Measurements from ENCODE around the gene GABRB2.

The GABRB2 gene

GRCh38 chr5:161481922-161482321 is 64.6 kb downstream of the GABRB2 start:
- no peak for DNase-seq (ENCODE audit: low read depth in 2 of 2, low spot score in 1 of 2)

- no peak for DNase-seq (ENCODE audit: low read depth in 2 of 2, low spot score in 1 of 2)
Measured at GRCh38 chr5:161471211-161471950, 75.1 kb downstream of the GABRB2 start.

DNA sequence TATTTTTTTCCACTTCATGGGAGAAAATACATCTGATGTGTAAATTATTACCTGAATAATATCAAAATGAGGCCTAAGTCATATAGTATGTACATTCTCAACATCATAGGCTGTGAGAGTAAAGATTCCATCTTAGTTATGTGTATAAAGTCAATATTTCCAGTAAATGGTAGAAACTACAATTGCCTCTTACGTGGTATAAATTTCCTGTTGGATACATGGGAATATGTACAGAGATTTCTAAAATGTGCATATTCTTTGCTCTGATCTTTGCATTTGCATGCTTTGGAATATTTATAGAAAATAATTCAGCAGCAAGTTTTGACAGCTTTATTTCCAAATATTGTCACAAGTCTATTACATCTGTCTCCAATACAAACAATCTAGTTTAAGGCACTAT is 78.8 kb downstream of the GABRB2 start:
- DNase-seq (ENCODE audit: low read depth in 2 of 2, low spot score in 1 of 2), result no peak

GRCh38 chr5:161460741-161461140 is 85.8 kb downstream of the GABRB2 start:
- DNase-seq (ENCODE audit: low read depth in 2 of 2, low spot score in 1 of 2), result no peak

DNA sequence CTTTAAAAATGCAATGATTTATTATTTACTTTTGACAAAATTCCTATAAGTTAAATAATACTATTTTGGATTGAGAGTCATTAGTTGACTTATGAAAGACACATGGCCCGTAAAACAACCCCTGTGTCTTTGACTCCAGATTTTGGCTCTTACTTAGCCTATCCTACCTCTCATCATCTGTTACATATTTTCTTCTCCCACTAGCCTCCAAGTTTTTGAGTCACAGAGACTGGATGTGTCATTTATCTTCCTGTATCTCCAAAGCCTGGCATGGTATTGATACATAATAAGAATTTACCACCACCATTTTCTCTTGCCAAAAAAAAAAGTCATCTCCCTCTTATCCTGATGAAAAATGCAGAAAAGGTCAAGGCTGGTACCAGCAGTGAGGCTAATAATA is 99.9 kb downstream of the GABRB2 start:
- DNase-seq (ENCODE audit: low read depth in 2 of 2, low spot score in 1 of 2), result no peak

- no peak for DNase-seq (ENCODE audit: low read depth in 2 of 2, low spot score in 1 of 2)
Measured at GRCh38 chr5:161442471-161442870, 104.1 kb downstream of the GABRB2 start.

DNA sequence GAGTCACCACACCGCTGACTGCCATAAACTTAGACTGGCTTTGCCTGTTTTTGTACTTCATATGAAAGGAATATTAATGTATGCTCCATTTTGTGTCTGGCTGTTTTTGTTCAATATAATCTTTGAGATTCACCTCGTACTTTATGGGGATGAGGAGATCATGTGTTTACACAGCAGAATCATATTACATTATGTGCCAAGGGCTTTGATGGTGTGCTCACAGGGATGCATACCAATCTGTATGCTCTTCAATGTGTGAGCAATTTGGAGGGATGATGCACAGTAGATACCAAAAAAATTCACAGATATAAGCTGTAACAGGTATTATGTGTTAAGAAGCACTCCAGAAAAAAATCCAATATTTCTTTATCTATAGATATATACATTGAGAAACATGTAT is 113.7 kb downstream of the GABRB2 start:
- DNase-seq (ENCODE audit: low read depth in 2 of 2, low spot score in 1 of 2), result no peak

GRCh38 chr5:161431963-161432362 is 114.6 kb downstream of the GABRB2 start:
- DNase-seq (ENCODE audit: low read depth in 2 of 2, low spot score in 1 of 2), result no peak

DNA sequence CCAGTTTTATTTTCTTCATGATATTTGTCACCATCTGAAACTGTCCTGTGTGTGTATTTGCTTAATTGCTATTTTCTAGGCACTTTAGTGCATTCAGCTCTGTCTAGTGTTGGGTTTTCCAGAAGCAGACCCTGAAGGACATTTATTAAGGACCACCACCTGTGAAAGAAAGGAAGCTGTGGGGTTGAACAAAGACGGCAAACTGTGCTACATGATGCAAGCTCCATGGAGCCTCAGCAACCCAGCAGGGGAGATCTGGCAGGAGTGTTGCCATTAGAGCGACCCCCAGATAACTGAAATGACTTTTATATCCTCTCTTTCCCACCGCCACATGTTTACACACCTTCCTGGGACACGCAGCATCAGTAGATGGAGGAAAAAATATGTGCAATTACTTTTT is 125.5 kb downstream of the GABRB2 start:
- DNase-seq (ENCODE audit: low read depth in 2 of 2, low spot score in 1 of 2), result no peak

DNA sequence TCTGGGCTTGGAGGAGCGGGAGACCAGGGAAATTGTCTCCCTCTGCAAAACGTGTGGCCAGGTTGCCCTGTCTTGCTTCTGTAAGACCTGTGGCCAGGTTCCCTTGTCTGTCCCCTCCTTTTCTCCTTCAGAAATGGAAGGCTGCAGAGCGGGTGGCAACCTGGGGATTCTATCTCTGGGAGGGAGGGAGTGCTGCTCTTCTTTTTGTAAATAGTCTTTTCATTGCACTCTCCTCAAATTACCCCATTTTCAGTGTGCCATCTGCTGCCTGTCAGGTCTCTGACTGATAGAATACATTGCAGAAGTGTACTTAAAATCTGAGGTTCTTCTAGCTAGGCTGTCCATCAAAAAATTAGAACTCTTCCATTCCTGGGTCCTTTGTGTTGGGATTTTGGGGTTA is 126.0 kb downstream of the GABRB2 start:
- DNase-seq (ENCODE audit: low read depth in 2 of 2, low spot score in 1 of 2), result no peak

DNA sequence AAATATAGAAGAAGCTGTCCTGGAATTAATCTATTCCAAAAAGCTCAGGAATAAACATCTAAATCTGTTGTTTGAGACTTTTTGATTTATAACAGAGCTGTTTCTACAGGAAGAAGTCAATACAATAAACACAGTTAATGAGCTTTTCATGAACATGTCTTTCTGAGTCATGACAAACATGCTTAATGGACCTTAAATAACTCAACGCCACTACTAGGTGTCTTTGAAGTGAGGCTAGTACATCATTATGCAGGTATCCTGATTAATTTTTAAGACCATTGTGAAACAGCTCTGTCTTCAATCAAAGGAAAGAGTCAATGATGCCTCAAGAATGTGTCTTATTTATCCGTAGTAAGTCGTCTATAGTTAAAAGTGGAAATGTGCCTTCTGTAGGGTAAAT is 131.6 kb downstream of the GABRB2 start:
- DNase-seq (ENCODE audit: low read depth in 2 of 2, low spot score in 1 of 2), result no peak

DNA sequence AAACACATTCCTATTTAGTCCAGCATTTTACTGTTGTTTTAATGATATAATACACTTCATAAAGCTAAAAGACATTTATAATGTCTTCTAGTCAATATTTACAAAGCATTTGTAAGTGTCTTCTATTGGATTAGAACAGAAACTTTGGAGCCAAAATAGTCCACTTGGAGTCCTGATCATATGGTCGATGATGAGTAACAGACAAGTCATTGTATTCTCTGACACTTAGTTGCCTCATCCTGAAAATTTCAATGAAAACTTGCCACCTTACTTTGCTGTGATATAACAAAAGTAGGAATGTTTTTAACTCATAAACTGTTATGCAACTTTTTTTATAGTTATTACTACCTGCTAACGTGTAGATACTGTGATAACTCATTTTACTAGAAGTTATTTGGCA is 132.5 kb downstream of the GABRB2 start:
- no peak for DNase-seq (ENCODE audit: low read depth in 2 of 2, low spot score in 1 of 2)

DNA sequence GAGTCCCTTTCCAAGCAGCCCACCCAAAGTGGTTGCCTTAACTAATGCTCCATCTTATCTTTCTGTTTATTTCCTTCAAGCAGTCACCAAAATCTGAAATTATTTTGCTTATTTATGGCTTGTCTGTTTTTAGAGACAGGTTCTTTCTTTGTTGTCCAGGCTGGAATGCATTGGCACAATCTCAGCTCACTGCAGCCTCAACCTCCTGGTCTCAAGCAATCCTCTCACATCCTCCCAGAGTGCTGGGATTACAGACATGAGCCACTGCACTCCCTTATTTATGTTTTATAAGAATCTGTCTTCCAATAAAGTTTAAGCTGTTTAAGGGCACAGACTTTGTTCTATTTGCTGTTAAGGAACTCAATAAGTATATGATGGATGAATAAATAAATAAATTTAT is 133.7 kb downstream of the GABRB2 start:
- DNase-seq (ENCODE audit: low read depth in 2 of 2, low spot score in 1 of 2), result no peak

GRCh38 chr5:161411156-161411555 is 135.4 kb downstream of the GABRB2 start:
- DNase-seq (ENCODE audit: low read depth in 2 of 2, low spot score in 1 of 2), result no peak

DNA sequence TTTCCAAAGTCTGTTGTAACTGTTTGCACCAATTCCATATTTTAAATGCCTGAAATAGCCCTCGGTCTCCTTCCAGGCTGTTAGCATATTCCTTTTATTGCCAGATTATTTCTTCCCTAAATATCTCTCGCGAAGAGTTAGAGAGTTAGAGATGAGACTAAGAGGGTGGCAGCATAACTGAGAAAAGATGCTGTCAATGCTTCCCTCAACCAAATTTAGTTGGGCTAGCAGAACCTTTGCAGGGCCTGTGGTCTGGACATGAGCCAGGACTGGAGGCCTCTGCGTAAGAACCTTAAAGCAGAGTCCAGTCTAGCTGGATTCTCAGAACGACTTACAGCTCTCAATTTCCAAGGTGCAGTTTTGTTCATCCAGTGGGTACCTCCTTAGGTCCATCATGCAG is 135.9 kb downstream of the GABRB2 start:
- DNase-seq (ENCODE audit: low read depth in 2 of 2, low spot score in 1 of 2), result no peak

DNA sequence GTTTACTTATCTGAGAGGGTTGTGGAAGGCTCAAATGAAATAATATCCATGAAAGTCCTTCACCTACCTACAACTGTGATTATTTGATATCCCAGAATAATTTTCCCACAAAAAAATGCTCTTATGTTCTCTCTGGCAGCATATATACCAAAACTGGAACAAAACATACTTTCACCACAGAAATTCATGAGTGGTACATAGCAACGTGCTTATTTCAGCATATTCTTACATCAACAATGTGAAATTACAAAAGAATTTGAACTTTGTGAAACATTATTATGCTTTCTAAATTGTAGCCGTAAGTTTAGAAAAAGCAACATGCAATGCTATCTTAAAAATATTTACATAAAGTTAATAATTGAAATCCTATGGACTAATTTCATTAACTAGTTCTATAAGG is 137.1 kb downstream of the GABRB2 start:
- no peak for DNase-seq (ENCODE audit: low read depth in 2 of 2, low spot score in 1 of 2)

GRCh38 chr5:161406880-161407279 is 139.6 kb downstream of the GABRB2 start:
- DNase-seq (ENCODE audit: low read depth in 2 of 2, low spot score in 1 of 2), result no peak

- DNase-seq (ENCODE audit: low read depth in 2 of 2, low spot score in 1 of 2), result no peak
Measured at GRCh38 chr5:161403996-161404395, 142.5 kb downstream of the GABRB2 start.

- no peak for DNase-seq (ENCODE audit: low read depth in 2 of 2, low spot score in 1 of 2)
Measured at GRCh38 chr5:161403121-161403520, 143.4 kb downstream of the GABRB2 start.

GRCh38 chr5:161400583-161400982 is 145.9 kb downstream of the GABRB2 start:
- no peak for DNase-seq (ENCODE audit: low read depth in 2 of 2, low spot score in 1 of 2)

- no peak for DNase-seq (ENCODE audit: low read depth in 2 of 2, low spot score in 1 of 2)
Measured at GRCh38 chr5:161399996-161400562, 146.4 kb downstream of the GABRB2 start.

- DNase-seq (ENCODE audit: low read depth in 2 of 2, low spot score in 1 of 2), result no peak
Measured at GRCh38 chr5:161397448-161397847, 149.1 kb downstream of the GABRB2 start.

- DNase-seq (ENCODE audit: low read depth in 2 of 2, low spot score in 1 of 2), result no peak
Measured at GRCh38 chr5:161396171-161396570, 150.4 kb downstream of the GABRB2 start.

All from stimulated activated CD8-positive, alpha-beta memory T cell treated with anti-CD3 and anti-CD28 coated beads, Interleukin-4, amount 100 ng/mL, for 1 hour (primary cell).